H1 (cell line): Measurements from ENCODE around the gene ZIC5. TPM values are rescaled to one million over a fixed set of nuclear protein-coding genes. Genes with fewer than 3 reads are reported as not detected.

ENCODE experiments used
- CTCF ChIA-PET: fragments of 300-600 bp; sonication (Branson Sonifier 250); formaldehyde crosslinking; loops from one replicate; lab custom pipeline; 2021; ENCODE audit not compliant: partially characterized antibody; lab: Charles Lee
- POLR2A ChIA-PET: fragments of 300-600 bp; sonication (Branson Sonifier 250); formaldehyde crosslinking; loops from one replicate; lab custom pipeline; 2021; ENCODE audit warnings: inconsistent platforms; ENCODE audit not compliant: partially characterized antibody; lab: Charles Lee
- DNase-seq, 2 experiments: peaks; one replicate each; pipeline versions ENCODE4 v3.0.0 to v3.0.0-alpha.2; 2010 to 2022; ENCODE audit warnings: low spot score in 2 of 2, low read depth in 1 of 2, mixed read lengths in 1 of 2
- FAIRE-seq: peaks from 2 replicates; lab custom pipeline; 2011; peaks lifted over from hg19 to GRCh38; lab: Jason Lieb, UNC
- H2AFZ ChIP-seq: 2 replicates; pipeline ENCODE4 v1.8.1; 2012; ENCODE audit warnings: low read length, inconsistent platforms
- H2AK5ac ChIP-seq: 2 replicates; pipeline ENCODE4 v1.6.1; 2013; ENCODE audit warnings: low read depth, low read length
- H2BK120ac ChIP-seq: replicated peaks from 2 replicates; pipeline ENCODE3; 2013; ENCODE audit warnings: low read depth, low read length, inconsistent platforms
- H2BK12ac ChIP-seq: 2 replicates; pipeline ENCODE4 v1.6.1; 2013; ENCODE audit warnings: low read depth, low read length
- H2BK15ac ChIP-seq: 2 replicates; pipeline ENCODE4 v1.6.1; 2013; ENCODE audit warnings: low read length
- H2BK20ac ChIP-seq: 2 replicates; pipeline ENCODE4 v1.6.1; 2013; ENCODE audit warnings: low read length
- H2BK5ac ChIP-seq: 2 replicates; pipeline ENCODE4 v1.6.1; 2013; ENCODE audit warnings: low read depth, low read length
- H3K14ac ChIP-seq: 2 replicates; pipeline ENCODE4 v1.6.1; 2013; ENCODE audit warnings: inconsistent platforms; ENCODE audit not compliant: insufficient read length
- H3K18ac ChIP-seq: 2 replicates; pipeline ENCODE4 v1.6.1; 2013; ENCODE audit warnings: low read length; ENCODE audit errors: extremely low read depth
- H3K23ac ChIP-seq: 2 replicates; pipeline ENCODE4 v1.6.1; 2013; ENCODE audit warnings: inconsistent platforms; ENCODE audit not compliant: insufficient read length
- H3K23me2 ChIP-seq: 2 replicates; pipeline ENCODE4 v1.6.1; 2013; ENCODE audit warnings: low read depth, low read length
- H3K27ac ChIP-seq: 2 replicates; pipeline ENCODE4 v1.6.1; 2011; ENCODE audit warnings: low read depth, low read length, inconsistent platforms
- H3K27me3 ChIP-seq, 4 experiments: replicated peaks in 1 of 4; 1 replicate in 1 of 4; 2 replicates in 3 of 4; pipeline versions ENCODE4 v1.6.1 to v1.8.1; 2011 to 2013; ENCODE audit warnings: low read length in 3 of 4, mild to moderate bottlenecking in 3 of 4, inconsistent platforms in 2 of 4, mixed read lengths in 2 of 4, moderate library complexity in 1 of 4; ENCODE audit not compliant: control insufficient read depth in 3 of 4, insufficient read depth in 3 of 4; ENCODE audit errors: extremely low read depth in 1 of 4
- H3K36me3 ChIP-seq, 4 experiments: 2 replicates each; pipeline versions ENCODE4 v1.6.1 to v1.8.1; 2011 to 2013; ENCODE audit warnings: mild to moderate bottlenecking in 4 of 4, low read length in 3 of 4, moderate library complexity in 2 of 4, control low read depth in 1 of 4, inconsistent platforms in 1 of 4; ENCODE audit not compliant: insufficient read depth in 4 of 4, control insufficient read depth in 2 of 4
- H3K4ac ChIP-seq: replicated peaks from 2 replicates; pipeline ENCODE3; 2013; ENCODE audit warnings: low read length, low read depth, mixed read lengths, inconsistent platforms; ENCODE audit not compliant: insufficient read length
- H3K4me1 ChIP-seq, 4 experiments: replicated peaks in 1 of 4; 1 replicate in 1 of 4; 2 replicates in 3 of 4; pipeline versions ENCODE4 v1.6.1 to v1.8.1; 2011 to 2013; ENCODE audit warnings: low read length in 3 of 4, inconsistent platforms in 2 of 4, mixed read lengths in 1 of 4; ENCODE audit not compliant: insufficient read depth in 4 of 4, control insufficient read depth in 3 of 4
- H3K4me2 ChIP-seq, 2 experiments: 2 replicates each; pipeline versions ENCODE4 v1.6.1 to v1.8.1; 2011 to 2013; ENCODE audit warnings: low read depth in 2 of 2, low read length in 2 of 2, control low read depth in 1 of 2, inconsistent platforms in 1 of 2, mild to moderate bottlenecking in 1 of 2; ENCODE audit not compliant: insufficient read depth in 1 of 2
- H3K4me3 ChIP-seq, 4 experiments: fragments of 200-600, 300-600 bp in 1 of 4; sonication (generic), shearing (Covaris generic), sonication (Bioruptor Twin) in 1 of 4; 2 replicates each; pipeline versions ENCODE4 v1.5.1 to v1.8.1; 2011 to 2016; ENCODE audit warnings: low read length in 4 of 4, low read depth in 3 of 4, control low read depth in 2 of 4, inconsistent platforms in 2 of 4, mild to moderate bottlenecking in 2 of 4, mixed read lengths in 1 of 4, moderate library complexity in 1 of 4; ENCODE audit not compliant: insufficient read depth in 2 of 4; ENCODE audit errors: extremely low read depth in 1 of 4
- H3K56ac ChIP-seq: replicated peaks from 2 replicates; pipeline ENCODE3; 2013; ENCODE audit warnings: low read depth, mild to moderate bottlenecking, mixed read lengths, low read length, inconsistent platforms; ENCODE audit not compliant: insufficient read length
- H3K79me1 ChIP-seq: 2 replicates; pipeline ENCODE4 v1.6.1; 2013; ENCODE audit warnings: low read depth, low read length, control low read depth
- H3K79me2 ChIP-seq, 2 experiments: 2 replicates each; pipeline versions ENCODE4 v1.6.1 to v1.8.1; 2012 to 2013; ENCODE audit warnings: low read length in 2 of 2, mild to moderate bottlenecking in 2 of 2, inconsistent platforms in 1 of 2; ENCODE audit not compliant: insufficient read depth in 2 of 2, control insufficient read depth in 1 of 2
- H3K9ac ChIP-seq, 4 experiments: replicated peaks in 1 of 4; 1 replicate in 1 of 4; 2 replicates in 3 of 4; pipeline versions ENCODE4 v1.6.1 to v1.8.1; 2011 to 2013; ENCODE audit warnings: low read depth in 3 of 4, low read length in 3 of 4, control low read depth in 2 of 4, mild to moderate bottlenecking in 2 of 4, moderate library complexity in 2 of 4, inconsistent platforms in 1 of 4; ENCODE audit errors: extremely low read depth in 1 of 4
- H3K9me3 ChIP-seq, 2 experiments: 2 replicates each; pipeline versions ENCODE4 v1.6.1 to v1.8.1; 2012 to 2013; ENCODE audit warnings: mild to moderate bottlenecking in 2 of 2, moderate library complexity in 2 of 2, control low read depth in 1 of 2, inconsistent platforms in 1 of 2, low read depth in 1 of 2, low read length in 1 of 2, mixed read lengths in 1 of 2; ENCODE audit not compliant: insufficient read depth in 2 of 2
- H4K20me1 ChIP-seq, 2 experiments: replicated peaks in 1 of 2; 2 replicates each; pipeline versions ENCODE3 to v1.8.1; 2011 to 2013; ENCODE audit warnings: inconsistent platforms in 2 of 2, low read length in 2 of 2, mild to moderate bottlenecking in 1 of 2; ENCODE audit not compliant: insufficient read depth in 2 of 2, control insufficient read depth in 1 of 2
- H4K5ac ChIP-seq: 2 replicates; pipeline ENCODE4 v1.6.1; 2013; ENCODE audit warnings: low read length, low read depth, mixed read lengths, inconsistent platforms; ENCODE audit not compliant: insufficient read length
- H4K8ac ChIP-seq: 2 replicates; pipeline ENCODE4 v1.8.0; 2013; ENCODE audit warnings: mild to moderate bottlenecking, moderate library complexity, low read length, inconsistent platforms; ENCODE audit not compliant: insufficient read depth; ENCODE audit errors: extremely low read depth
- H4K91ac ChIP-seq: replicated peaks from 2 replicates; pipeline ENCODE3; 2013; ENCODE audit warnings: low read length, mixed read lengths, inconsistent platforms; ENCODE audit not compliant: insufficient read length
- CBX5 ChIP-seq: fragments of 300-800, 300-1000 bp; sonication (generic); IDR thresholded peaks from 2 replicates; pipeline ENCODE4 v1.7.1; 2016; ENCODE audit warnings: antibody characterized with exemption, low read length, low read depth
- CHD2 ChIP-seq: IDR thresholded peaks from 2 replicates; pipeline ENCODE4 v1.6.1; 2012; ENCODE audit warnings: low read length, improper control_type of control experiment
- EP300 ChIP-seq, 2 experiments: IDR thresholded peaks; 1 replicate in 1 of 2; 2 replicates in 1 of 2; pipeline ENCODE4 v1.6.1; 2011 to 2012; ENCODE audit warnings: low read depth in 2 of 2, low read length in 2 of 2, mild to moderate bottlenecking in 2 of 2, borderline replicate concordance in 1 of 2, inconsistent platforms in 1 of 2, moderate library complexity in 1 of 2
- EZH2 ChIP-seq: fragments of 200-600 bp; sonication (generic); IDR thresholded peaks from 2 replicates; pipeline ENCODE4 v1.7.1; 2012; ENCODE audit warnings: low read depth, mild to moderate bottlenecking, moderate library complexity, low read length, inconsistent platforms; ENCODE audit not compliant: severe bottlenecking
- GABPA ChIP-seq: IDR thresholded peaks from 2 replicates; pipeline ENCODE4 v1.6.1; 2011; ENCODE audit warnings: mild to moderate bottlenecking, low read length, moderate library complexity, borderline replicate concordance; ENCODE audit not compliant: insufficient read depth
- JUND ChIP-seq: IDR thresholded peaks from 2 replicates; pipeline ENCODE4 v1.6.1; 2011; ENCODE audit warnings: mild to moderate bottlenecking, improper control_type of control experiment, low read length
- KDM4A ChIP-seq: IDR thresholded peaks from one replicate; pipeline ENCODE4 v1.7.1; 2012; ENCODE audit warnings: low read depth, mild to moderate bottlenecking, moderate library complexity, low read length, inconsistent platforms; ENCODE audit not compliant: severe bottlenecking
- SIN3A ChIP-seq, 2 experiments: IDR thresholded peaks in 1 of 2; conservative IDR thresholded peaks in 1 of 2; 2 replicates each; pipeline ENCODE4 v1.6.1; 2011 to 2012; ENCODE audit warnings: low read length in 2 of 2, improper control_type of control experiment in 1 of 2, low read depth in 1 of 2, mild to moderate bottlenecking in 1 of 2
- TAF1 ChIP-seq: IDR thresholded peaks from 2 replicates; pipeline ENCODE4 v1.6.1; 2011; ENCODE audit warnings: mild to moderate bottlenecking, low read depth, low read length
- WGBS, 2 experiments: shearing (Covaris generic) in 1 of 2; methylation state at CpG; one replicate each; pipeline versions ENCODE4 v1.1.6 to v1.1.7; 2013 to 2015; ENCODE audit warnings: low lambda C conversion rate in 2 of 2, mixed read lengths in 2 of 2, inconsistent platforms in 1 of 2, low coverage in 1 of 2, missing lambda C conversion rate in 1 of 2; ENCODE audit not compliant: insufficient replicate concordance in 2 of 2, insufficient coverage in 1 of 2, insufficient read length in 1 of 2; ENCODE audit errors: extremely low coverage in 1 of 2, missing lambda C conversion rate in 1 of 2; 5-methylcytosine and 5-hydroxymethylcytosine counted together
- polyA plus RNA-seq, 7 experiments: library from polyadenylated mRNA; depleted of rRNA in 3 of 7; stranded (reverse) in 5 of 7; unstranded in 2 of 7; fragments of >200 nt in 5 of 7; fragments of 200-250 nt in 2 of 7; gene quantifications; 1 replicate in 5 of 7; 2 replicates in 1 of 7; 4 replicates in 1 of 7; pipeline versions ENCODE4 v1.2.1 to v1.2.3, GENCODE V29; 2011 to 2013; ENCODE audit warnings: missing spikeins in 2 of 7, mixed read lengths in 2 of 7
- total RNA-seq: library from RNA; stranded (reverse); fragmentation: NEBNext Ultra II Directional; extraction: Animal tissue kit (Norgen Biotek cat#: 25700); gene quantifications from 2 replicates; pipeline ENCODE4 v1.2.1, GENCODE V29; 2021

ZIC5 gene
- total and polyA plus RNA-seq, 2 of the 8 experiments (the other 6 are each of a cell fraction or from before 2014, with no cell fraction given), result 14.2 to 52.7 TPM

DNA sequence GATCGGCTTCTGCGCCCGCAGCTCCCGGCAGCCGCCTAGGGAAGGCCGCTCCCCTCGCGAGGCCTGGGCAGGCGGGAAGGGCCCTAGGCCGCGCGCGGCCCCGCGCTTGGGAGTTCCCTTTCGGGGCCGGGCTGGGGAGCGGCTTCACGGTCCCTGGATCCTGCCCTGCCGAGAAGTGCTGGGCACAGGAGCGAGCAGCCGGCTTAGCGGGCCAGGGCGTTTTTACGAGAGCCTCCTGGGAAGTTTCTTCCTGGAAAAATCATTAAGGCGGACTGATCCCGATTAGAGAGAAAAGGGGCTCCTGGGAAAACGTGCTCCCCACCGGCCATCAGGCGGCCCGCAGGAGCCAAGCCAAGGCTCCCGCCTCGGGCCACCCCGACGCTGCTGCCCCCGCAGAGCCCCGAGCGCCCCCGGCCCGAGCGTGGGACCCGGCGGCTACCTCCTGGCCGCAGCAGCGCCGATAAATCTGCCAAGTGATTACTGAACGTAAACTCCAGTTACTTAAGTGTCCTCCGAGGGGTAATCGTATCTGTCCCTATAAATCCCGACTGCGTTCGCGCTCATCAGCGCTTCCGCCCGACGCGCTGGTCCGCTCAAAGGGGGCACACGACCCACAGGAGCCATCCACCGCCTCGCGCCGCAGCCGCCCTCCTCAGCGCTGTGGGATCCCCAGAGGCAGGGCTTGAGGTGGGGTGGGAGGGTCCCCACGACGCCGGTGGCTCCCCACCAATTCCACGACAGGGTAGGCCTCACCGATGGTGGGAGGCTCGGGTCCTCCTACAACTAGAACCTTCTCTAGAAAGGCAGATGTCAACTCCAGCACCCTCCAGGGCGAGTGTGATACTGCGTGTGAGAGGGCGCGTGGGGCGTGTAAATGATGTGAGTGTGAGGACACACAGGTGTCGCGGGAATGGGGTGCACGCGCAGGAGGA is 2.8 kb downstream of the ZIC5 start:
- no peak for FAIRE-seq
- H3K79me1 ChIP-seq, result peaks cover 3% of the 10 kb centered on the region; the same call in 1 of the 2 replicates
- H2AFZ ChIP-seq, result no peak overlapping the region
- peaks cover 2 to 58% (median 35%) of the 10 kb centered on the region in 4 experiments; a peak in 7 of 8 replicates for H3K36me3 ChIP-seq
- no peak overlapping the region for H2BK15ac ChIP-seq
- ChIA-PET CTCF (interaction anchor here (0.8 to 3.6 kb wide), 5 partner anchors 12 to 311 kb away, joined by 3 to 23 read pairs (median 4); no protein-coding TSS in a partner anchor), POLR2A (interaction anchor here (1.1 to 5.7 kb wide), 10 partner anchors 9 to 541 kb away, joined by 3 to 98 read pairs (median 12); partner anchors contain the start of gene ZIC2)
- DNase-seq, result no peak
- H2BK12ac ChIP-seq, result peak overlapping the region; percentile 60; the same call in 1 of the 2 replicates
- peak overlapping the region; percentile 19 for H3K14ac ChIP-seq
- peak overlapping the region; percentile 85 for H2BK5ac ChIP-seq
- H3K4me1 ChIP-seq, result peaks cover 7 to 16% (median 9%) of the 10 kb centered on the region in 4 experiments
- H3K18ac ChIP-seq, result peak overlapping the region; percentile 96
- peak overlapping the region; percentile 81 for H3K4me2 ChIP-seq
- peak overlapping the region; percentile 58 for H4K5ac ChIP-seq
- H3K79me2 ChIP-seq, result peaks cover 15 to 71% of the 10 kb centered on the region in 2 experiments
- peak overlapping the region; percentile 84 for H2BK120ac ChIP-seq
- 2% methylated on average over 78 of the region's 81 CpGs; no CpG with 5 or more reads in 1 of the 2 experiments for WGBS, 2 experiments
- H4K20me1 ChIP-seq, result peaks cover 20 to 29% of the 10 kb centered on the region in 2 experiments
- peak overlapping the region; percentile 70; the same call in 1 of the 2 replicates for H4K8ac ChIP-seq
- H3K9ac ChIP-seq, result peak overlapping the region; percentile 73 to 86 (median 79)
- no peak overlapping the region; the same call in 1 of the 2 replicates for H3K27ac ChIP-seq
- peak overlapping the region; percentile 99 for H3K4ac ChIP-seq
- peak overlapping the region; percentile 79 to 96 (median 92) for H3K4me3 ChIP-seq
- no peak overlapping the region for H2AK5ac ChIP-seq
- no peak overlapping the region for H3K23ac ChIP-seq
- H3K27me3 ChIP-seq, result no peaks in the 10 kb centered on the region
- peak overlapping the region; percentile 97 for H4K91ac ChIP-seq
- H3K23me2 ChIP-seq, result peaks cover 20% of the 10 kb centered on the region
- no peak overlapping the region for H2BK20ac ChIP-seq
- H3K56ac ChIP-seq, result peak overlapping the region; percentile 96
- H3K9me3 ChIP-seq, result no peaks in the 10 kb centered on the region
- no peak for TF ChIP-seq JUND
- 0 out of 2 replicates have a peak, but pooled peaks have one; percentile 4 for TF ChIP-seq CHD2
- TF ChIP-seq EZH2, result no peak
- TF ChIP-seq TAF1, result 0 out of 2 replicates have a peak, but pooled peaks have one; percentile 23
- no peak for TF ChIP-seq EP300 (IDR thresholded peaks at IDR 0.05; ENCODE audit: borderline replicate concordance in 1 of 2, low read depth in 2 of 2, low read length in 2 of 2)
- no peak for TF ChIP-seq GABPA
- no peak for TF ChIP-seq CBX5
- peak; percentile 28 for TF ChIP-seq KDM4A
- TF ChIP-seq SIN3A (conservative IDR thresholded peaks at IDR 0.05 in 1 of 2, IDR thresholded peaks at IDR 0.05 in 1 of 2; ENCODE audit: low read depth in 1 of 2, low read length in 2 of 2), result 0 out of 4 replicates have a peak, but pooled peaks of 1 of the 2 experiments have one; percentile 17
